ENCODE results near the gene ULK3.

DNA sequence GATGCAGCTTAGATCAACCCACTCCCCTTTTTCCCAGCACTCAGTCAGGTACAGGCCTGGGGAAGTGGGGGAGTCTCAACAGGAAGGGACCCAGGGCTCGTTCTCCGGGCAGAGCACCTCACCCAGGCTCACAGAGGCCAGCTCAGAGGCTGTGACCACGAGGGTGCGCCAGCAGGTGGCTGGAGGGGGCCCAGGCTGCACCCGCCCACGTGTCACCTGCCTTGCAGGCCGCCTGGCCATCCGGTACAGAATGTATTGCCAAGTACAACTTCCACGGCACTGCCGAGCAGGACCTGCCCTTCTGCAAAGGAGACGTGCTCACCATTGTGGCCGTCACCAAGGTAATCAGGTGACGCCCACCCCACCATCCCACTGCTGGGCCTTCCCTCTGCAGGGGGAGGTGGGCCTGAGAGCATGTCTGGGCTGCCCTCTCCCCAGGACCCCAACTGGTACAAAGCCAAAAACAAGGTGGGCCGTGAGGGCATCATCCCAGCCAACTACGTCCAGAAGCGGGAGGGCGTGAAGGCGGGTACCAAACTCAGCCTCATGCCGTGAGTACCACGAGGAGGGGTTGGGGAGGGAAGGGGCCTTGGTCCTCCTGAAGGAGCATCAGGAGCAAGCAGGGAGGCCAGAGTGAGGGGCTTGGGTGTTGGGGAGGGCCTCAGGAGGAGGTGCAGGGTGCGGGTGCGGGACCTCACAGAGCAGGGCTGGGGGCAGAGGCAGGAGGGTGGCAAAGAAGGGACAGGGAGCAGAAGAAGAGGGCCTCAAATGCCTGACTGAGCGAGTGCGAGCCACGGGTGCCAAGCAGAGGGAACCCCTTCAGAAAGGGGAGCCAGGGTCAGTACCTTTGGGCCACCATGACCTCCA is 44.3 kb downstream of the ULK3 start:
- TF ChIP-seq SP1 (IDR thresholded peaks at IDR 0.05; ENCODE audit: low read depth, low read length) (no peak), SPI1 (IDR thresholded peaks at IDR 0.05; ENCODE audit: borderline replicate concordance, insufficient read depth, low read depth, low read length) (no peak), NFIC (IDR thresholded peaks at IDR 0.05; ENCODE audit: low read depth, low read length) (no peak)

Data from GM12878 (cell line).